Measurements from ENCODE around the gene CAPNS1.

CAPNS1 gene

DNA sequence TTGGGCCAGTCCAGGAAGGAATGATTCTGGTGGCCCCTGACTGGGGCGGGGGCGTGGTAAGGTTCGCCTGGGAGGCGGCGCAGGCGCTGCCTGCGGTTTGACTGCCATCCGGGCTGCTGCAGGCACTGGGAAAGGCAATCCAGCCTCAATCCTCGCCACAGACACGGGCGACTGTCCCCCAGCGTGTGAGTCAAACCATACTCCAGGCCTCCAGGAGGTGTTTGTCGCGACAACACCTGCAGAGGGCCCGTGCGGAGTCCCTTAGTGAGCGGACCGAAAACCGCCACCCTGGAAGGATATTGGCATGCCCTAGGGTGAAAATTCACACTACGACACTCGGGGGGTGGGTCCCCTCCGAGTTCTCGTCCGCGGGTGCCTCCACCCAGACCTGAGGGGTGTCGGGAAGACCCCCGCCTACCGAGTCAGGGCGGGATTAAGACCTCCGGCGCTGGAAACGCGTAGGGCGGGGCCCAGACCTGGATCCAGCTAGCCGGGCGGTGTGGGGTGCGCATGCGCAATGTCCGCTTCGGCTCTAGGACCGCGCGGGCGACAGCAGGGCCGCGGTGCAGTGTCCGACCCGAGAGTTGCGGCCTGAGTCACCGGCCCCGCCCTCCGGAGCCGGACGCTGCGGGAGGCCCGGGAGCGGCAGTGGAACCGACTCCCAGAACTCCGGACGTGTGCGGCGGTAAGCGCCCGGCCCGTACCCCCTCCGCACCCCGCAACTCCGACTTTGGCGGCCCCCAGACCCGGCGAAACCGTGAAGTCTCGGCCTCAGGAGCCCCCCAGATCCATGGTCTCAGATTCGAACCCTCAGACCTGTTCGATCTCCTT lies at the start of gene CAPNS1:
TSS of gene CAPNS1 (plus strand) at position 594 of the 831 bp plus-strand sequence. CDS start 946 bp downstream, outside the sequence.
- peaks cover 19% of the 10 kb centered on the region for H3K36me3 Mint-ChIP-seq
- peak; percentile 89 to 93 for DNase-seq (ENCODE audit: low spot score in 2 of 2)
- no peaks in the 10 kb centered on the region for H3K27me3 Mint-ChIP-seq
- ATAC-seq (ENCODE audit: low read depth): peak; percentile 76
- H3K27ac Mint-ChIP-seq: peak within 1 kb of the TSS; percentile 73
- H3K9me3 Mint-ChIP-seq: peaks cover 4% of the 10 kb centered on the region
- peaks cover 14% of the 10 kb centered on the region for H3K4me1 Mint-ChIP-seq
- H3K4me3 Mint-ChIP-seq: peak within 1 kb of the TSS; percentile 98

DNA sequence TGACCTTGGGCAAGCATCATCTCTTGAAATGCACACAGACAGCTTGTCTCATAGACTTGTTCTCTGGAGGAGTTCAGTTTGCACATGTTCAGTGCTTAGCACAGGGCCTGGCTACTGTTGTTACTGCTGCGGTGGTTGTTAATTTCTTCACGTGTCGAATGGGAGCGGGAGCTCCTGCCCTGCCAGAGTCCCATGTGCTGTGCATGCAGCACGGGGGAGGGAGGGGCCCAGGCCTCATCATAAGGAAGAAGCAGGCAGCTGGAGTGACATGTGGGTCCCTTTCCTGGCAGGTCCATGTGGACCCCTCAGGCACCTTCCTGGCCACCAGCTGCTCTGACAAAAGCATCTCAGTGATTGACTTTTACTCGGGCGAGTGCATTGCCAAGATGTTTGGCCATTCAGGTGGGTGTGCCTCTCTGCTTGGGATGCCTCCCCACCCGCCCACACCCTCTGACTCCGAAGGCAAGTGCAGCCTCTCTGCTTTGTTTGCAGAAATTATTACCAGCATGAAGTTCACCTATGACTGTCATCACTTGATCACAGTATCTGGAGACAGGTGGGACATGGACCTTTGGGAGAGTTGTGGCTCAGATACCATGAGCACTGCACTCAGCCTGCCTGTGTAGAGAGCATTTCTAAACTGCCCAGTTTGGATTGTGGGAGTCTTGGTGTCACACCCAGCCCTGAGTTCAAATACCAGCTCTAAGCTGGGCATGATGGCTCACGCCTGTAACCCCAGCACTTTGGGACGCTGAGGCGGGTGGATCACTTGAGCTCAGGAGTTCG lies 48.8 kb upstream of the CAPNS1 start:
- Mint-ChIP-seq H3K27ac (no peak overlapping the region), H3K27me3 (no peaks in the 10 kb centered on the region), H3K4me1 (no peaks in the 10 kb centered on the region), H3K4me3 (no peak overlapping the region), H3K36me3 (no peaks in the 10 kb centered on the region), H3K9me3 (no peaks in the 10 kb centered on the region)
- DNase-seq (ENCODE audit: low spot score in 2 of 2) (no peak), ATAC-seq (ENCODE audit: low read depth) (no peak)

DNA sequence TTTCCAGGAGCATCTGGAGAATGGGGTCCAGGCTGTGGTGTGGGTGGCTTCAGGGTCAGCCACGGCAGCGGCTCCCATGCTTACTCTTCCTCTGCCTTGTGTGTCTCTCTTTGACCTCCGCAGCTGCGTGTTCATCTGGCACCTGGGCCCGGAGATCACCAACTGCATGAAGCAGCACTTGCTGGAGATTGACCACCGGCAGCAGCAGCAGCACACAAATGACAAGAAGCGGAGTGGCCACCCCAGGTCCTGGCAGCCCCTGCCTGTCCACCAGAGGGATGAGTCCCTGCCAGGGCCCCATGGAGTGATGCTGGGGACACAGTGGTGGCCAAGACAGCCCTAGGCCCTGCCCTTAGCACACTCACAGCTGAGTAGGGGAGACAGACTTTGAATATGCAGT lies 47.3 kb upstream of the CAPNS1 start:
- Mint-ChIP-seq H3K36me3 (no peaks in the 10 kb centered on the region), H3K27me3 (no peaks in the 10 kb centered on the region), H3K27ac (no peak overlapping the region), H3K4me1 (no peaks in the 10 kb centered on the region), H3K4me3 (no peak overlapping the region), H3K9me3 (no peaks in the 10 kb centered on the region)
- no peak for DNase-seq (ENCODE audit: low spot score in 2 of 2)
- no peak for ATAC-seq (ENCODE audit: low read depth)

GRCh38 chr19:36093146-36093662 lies 46.7 kb upstream of the CAPNS1 start:
- H3K4me3 Mint-ChIP-seq: no peak overlapping the region
- no peaks in the 10 kb centered on the region for H3K36me3 Mint-ChIP-seq
- ATAC-seq (ENCODE audit: low read depth) (no peak), DNase-seq (ENCODE audit: low spot score in 2 of 2) (no peak)
- H3K27me3 Mint-ChIP-seq: no peaks in the 10 kb centered on the region
- H3K4me1 Mint-ChIP-seq: no peaks in the 10 kb centered on the region
- no peaks in the 10 kb centered on the region for H3K9me3 Mint-ChIP-seq
- H3K27ac Mint-ChIP-seq: no peak overlapping the region

GRCh38 chr19:36093687-36094086 lies 46.2 kb upstream of the CAPNS1 start:
- no peaks in the 10 kb centered on the region for H3K27me3 Mint-ChIP-seq
- no peak for ATAC-seq (ENCODE audit: low read depth)

GRCh38 chr19:36097036-36097435 lies 42.8 kb upstream of the CAPNS1 start:
- DNase-seq (ENCODE audit: low spot score in 2 of 2) (no peak), ATAC-seq (ENCODE audit: low read depth) (no peak)
- Mint-ChIP-seq H3K4me3 (no peak overlapping the region), H3K27me3 (no peaks in the 10 kb centered on the region), H3K36me3 (no peaks in the 10 kb centered on the region), H3K9me3 (no peaks in the 10 kb centered on the region), H3K4me1 (peaks cover 4% of the 10 kb centered on the region), H3K27ac (no peak overlapping the region)

More at GRCh38 chr19:36093687-36094086, 46.2 kb upstream of the CAPNS1 start:
- H3K4me3 Mint-ChIP-seq: no peak overlapping the region
- no peak overlapping the region for H3K27ac Mint-ChIP-seq
- no peaks in the 10 kb centered on the region for H3K4me1 Mint-ChIP-seq
- no peak for DNase-seq (ENCODE audit: low spot score in 2 of 2)
- no peaks in the 10 kb centered on the region for H3K36me3 Mint-ChIP-seq
- H3K9me3 Mint-ChIP-seq: no peaks in the 10 kb centered on the region

GRCh38 chr19:36099166-36099785 lies 40.6 kb upstream of the CAPNS1 start:
- H3K4me3 Mint-ChIP-seq: no peak overlapping the region
- no peaks in the 10 kb centered on the region for H3K9me3 Mint-ChIP-seq
- no peaks in the 10 kb centered on the region for H3K36me3 Mint-ChIP-seq
- DNase-seq (ENCODE audit: low spot score in 2 of 2): no peak
- no peak overlapping the region for H3K27ac Mint-ChIP-seq
- H3K4me1 Mint-ChIP-seq: peaks cover 4% of the 10 kb centered on the region
- ATAC-seq (ENCODE audit: low read depth): no peak
- H3K27me3 Mint-ChIP-seq: no peaks in the 10 kb centered on the region

DNA sequence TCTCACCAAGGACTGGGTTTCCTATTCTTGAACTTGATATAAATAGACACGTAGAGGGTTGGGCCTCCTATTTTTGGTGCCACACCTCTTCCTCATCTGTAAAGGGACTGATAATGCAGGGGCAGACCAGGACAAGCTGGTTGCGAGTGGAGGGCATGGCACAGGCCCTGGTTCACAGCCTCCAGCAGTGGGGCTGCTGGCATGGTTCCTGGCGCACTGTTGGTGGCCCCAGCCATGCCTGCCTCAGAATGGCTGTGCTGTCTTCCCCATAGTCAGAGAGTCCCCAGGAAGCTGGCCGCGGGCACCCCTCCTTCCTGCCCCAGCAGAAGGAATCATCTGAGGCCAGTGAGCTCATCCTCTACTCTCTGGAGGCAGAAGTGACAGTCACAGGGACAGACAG lies 39.4 kb upstream of the CAPNS1 start:
- Mint-ChIP-seq H3K27me3 (no peaks in the 10 kb centered on the region), H3K4me1 (peaks cover 4% of the 10 kb centered on the region), H3K36me3 (no peaks in the 10 kb centered on the region), H3K27ac (no peak overlapping the region), H3K9me3 (no peaks in the 10 kb centered on the region), H3K4me3 (no peak overlapping the region)
- no peak for DNase-seq (ENCODE audit: low spot score in 2 of 2)
- ATAC-seq (ENCODE audit: low read depth): no peak

DNA sequence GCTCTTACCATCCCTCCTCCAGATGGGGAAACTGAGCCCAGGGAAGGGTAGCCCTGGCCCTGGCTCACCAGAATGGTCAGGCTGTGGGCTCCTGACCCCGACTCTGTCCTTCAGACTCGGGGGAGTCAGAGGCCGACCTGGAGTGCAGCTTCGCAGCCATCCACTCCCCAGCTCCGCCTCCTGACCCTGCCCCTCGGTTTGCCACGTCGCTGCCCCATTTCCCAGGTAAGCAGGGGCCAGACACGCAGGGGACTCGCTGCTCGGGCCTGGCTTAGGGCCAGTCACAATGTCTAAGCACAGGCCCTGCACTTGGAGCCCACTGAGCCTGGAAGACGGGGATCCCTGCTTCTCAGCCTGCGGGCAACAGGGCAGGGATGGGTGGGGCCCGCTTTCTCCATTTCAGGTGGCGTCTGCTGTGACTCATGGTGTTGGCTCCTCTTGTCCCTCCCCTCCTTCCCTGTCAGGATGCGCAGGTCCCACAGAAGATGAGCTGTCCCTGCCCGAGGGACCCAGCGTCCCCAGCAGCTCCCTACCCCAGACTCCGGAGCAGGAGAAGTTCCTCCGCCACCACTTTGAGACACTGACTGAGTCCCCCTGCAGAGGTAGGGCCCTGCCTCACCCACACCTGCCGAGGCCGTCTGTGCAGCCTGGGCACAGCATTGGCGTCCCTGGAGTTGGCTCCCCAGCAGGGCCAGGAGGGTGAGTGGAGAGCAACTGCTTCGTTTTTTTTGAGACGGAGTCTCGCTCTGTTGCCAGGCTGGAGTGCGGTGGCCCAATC lies 38.1 kb upstream of the CAPNS1 start:
- no peaks in the 10 kb centered on the region for H3K9me3 Mint-ChIP-seq
- peaks cover 4% of the 10 kb centered on the region for H3K4me1 Mint-ChIP-seq
- DNase-seq (ENCODE audit: low spot score in 2 of 2) (no peak), ATAC-seq (ENCODE audit: low read depth) (no peak)
- H3K36me3 Mint-ChIP-seq: peaks cover 2% of the 10 kb centered on the region
- no peak overlapping the region for H3K27ac Mint-ChIP-seq
- H3K4me3 Mint-ChIP-seq: no peak overlapping the region
- no peaks in the 10 kb centered on the region for H3K27me3 Mint-ChIP-seq

DNA sequence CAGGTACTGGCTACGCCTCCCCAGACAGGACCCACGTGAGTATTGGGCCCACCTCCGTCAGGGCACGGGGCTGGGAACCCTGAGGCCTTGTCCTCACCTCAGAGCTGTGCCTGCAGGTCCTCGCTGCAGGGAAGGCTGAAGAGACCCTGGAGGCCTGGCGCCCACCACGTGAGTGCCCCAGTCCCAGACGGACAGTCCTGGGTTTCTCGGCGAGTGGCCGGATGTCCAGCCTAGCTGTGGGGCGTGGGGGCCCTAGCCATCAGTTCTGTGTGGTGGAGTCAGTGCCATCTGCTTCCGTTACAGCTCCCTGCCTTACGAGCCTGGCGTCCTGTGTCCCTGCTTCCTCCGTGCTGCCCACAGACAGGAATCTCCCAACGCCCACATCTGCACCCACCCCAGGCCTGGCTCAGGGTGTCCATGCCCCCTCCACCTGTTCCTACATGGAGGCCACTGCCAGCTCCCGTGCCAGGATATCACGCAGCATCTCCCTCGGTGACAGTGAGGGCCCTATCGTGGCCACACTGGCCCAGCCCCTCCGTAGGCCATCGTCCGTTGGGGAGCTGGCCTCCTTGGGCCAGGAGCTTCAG lies 36.7 kb upstream of the CAPNS1 start:
- DNase-seq (ENCODE audit: low spot score in 2 of 2) (no peak), ATAC-seq (ENCODE audit: low read depth) (no peak)
- peaks cover 4% of the 10 kb centered on the region for H3K36me3 Mint-ChIP-seq
- H3K27ac Mint-ChIP-seq: no peak overlapping the region
- H3K4me1 Mint-ChIP-seq: peaks cover 4% of the 10 kb centered on the region
- H3K9me3 Mint-ChIP-seq: no peaks in the 10 kb centered on the region
- no peak overlapping the region for H3K4me3 Mint-ChIP-seq
- no peaks in the 10 kb centered on the region for H3K27me3 Mint-ChIP-seq

DNA sequence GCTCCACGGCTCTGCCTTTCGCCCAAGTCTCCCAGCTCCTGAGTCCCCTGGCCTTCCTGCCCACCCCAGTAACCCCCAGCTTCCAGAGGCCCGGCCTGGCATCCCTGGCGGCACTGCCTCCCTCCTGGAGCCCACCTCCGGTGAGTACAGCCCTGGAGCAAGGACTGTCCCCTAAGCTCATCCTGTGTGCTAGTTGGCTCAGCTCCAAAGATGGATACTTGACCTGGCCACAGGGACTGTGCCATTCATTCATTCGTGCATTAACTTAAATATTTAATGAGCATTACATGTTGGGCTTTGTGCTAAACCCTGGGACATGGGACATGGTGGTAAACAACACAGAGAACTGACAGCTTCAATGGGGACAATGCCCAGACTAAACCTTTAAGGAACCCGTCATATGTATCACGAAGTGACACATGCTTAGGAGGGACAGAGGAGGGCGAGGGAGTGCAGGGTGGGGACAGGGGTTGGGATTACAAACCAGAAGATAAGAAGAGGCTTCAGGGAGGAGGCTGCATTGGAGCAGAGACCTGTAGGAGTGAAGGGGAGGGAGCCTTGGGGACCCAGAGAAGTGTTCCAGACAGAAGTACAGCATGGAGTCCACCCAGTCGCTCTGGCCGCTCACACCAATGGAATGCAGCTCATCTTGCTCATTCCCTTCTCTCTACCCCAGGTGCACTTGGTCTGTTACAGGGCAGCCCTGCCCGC lies 35.9 kb upstream of the CAPNS1 start:
- Mint-ChIP-seq H3K9me3 (no peaks in the 10 kb centered on the region), H3K27ac (no peak overlapping the region), H3K4me3 (no peak overlapping the region), H3K36me3 (peaks cover 4% of the 10 kb centered on the region), H3K27me3 (no peaks in the 10 kb centered on the region), H3K4me1 (peaks cover 4% of the 10 kb centered on the region)
- DNase-seq (ENCODE audit: low spot score in 2 of 2) (no peak), ATAC-seq (ENCODE audit: low read depth) (no peak)

GRCh38 chr19:36106441-36106840 lies 33.4 kb upstream of the CAPNS1 start:
- H3K27me3 Mint-ChIP-seq: no peaks in the 10 kb centered on the region
- no peak overlapping the region for H3K27ac Mint-ChIP-seq
- H3K9me3 Mint-ChIP-seq: no peaks in the 10 kb centered on the region
- peaks cover 4% of the 10 kb centered on the region for H3K36me3 Mint-ChIP-seq
- H3K4me1 Mint-ChIP-seq: no peaks in the 10 kb centered on the region
- no peak for DNase-seq (ENCODE audit: low spot score in 2 of 2)
- no peak overlapping the region for H3K4me3 Mint-ChIP-seq
- no peak for ATAC-seq (ENCODE audit: low read depth)

DNA sequence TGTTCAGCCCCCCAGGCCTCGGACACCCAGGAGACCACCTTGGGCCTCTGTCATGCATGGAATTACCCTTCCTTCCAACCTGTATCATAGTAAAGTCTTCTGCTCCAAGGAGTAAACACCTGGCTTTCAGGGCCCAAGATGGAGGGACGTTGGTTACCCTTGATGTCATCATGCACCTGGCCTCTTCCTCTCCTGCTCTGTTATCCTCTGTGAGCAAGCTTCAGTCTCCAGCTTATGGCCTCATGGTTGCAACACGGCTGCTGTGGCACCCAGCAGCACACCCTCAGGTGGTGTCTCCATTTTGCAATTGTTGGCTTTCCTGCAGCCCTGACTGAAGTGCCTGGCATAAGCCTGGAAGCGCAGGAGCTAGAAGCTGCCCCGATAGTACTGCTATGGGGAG lies 32.9 kb upstream of the CAPNS1 start:
- DNase-seq (ENCODE audit: low spot score in 2 of 2): no peak
- Mint-ChIP-seq H3K27ac (no peak overlapping the region), H3K36me3 (peaks cover 4% of the 10 kb centered on the region), H3K4me1 (no peaks in the 10 kb centered on the region), H3K9me3 (no peaks in the 10 kb centered on the region), H3K27me3 (no peaks in the 10 kb centered on the region), H3K4me3 (no peak overlapping the region)
- no peak for ATAC-seq (ENCODE audit: low read depth)

Measured in memory B cell (primary cell).